Activated naive CD4-positive, alpha-beta T cell treated with anti-CD3 and anti-CD28 coated beads, Interleukin-2, amount 10 ng/mL, durations not matched to agents 7 days and 5 days (primary cell): ENCODE results near the gene LARGE1.
"Not testable (repeated sequence)": the region's sequence is repeated elsewhere in the genome, so short reads cannot be mapped to it uniquely, and the experiment has no call there.

Experiments
- CTCF ChIA-PET: fragments of 350-600 bp; sonication (Branson Sonifier 250); formaldehyde crosslinking; loops from one replicate; lab custom pipeline; 2021; ENCODE audit warnings: antibody characterized with exemption; lab: Charles Lee
- DNase-seq: peaks from one replicate; pipeline ENCODE4 v3.0.0-alpha.2; 2020
- H3K27ac Mint-ChIP-seq: one replicate; pipeline ENCODE4 v1.8.0; 2021; ENCODE audit warnings: mild to moderate bottlenecking, moderate library complexity, mixed read lengths
- H3K27me3 Mint-ChIP-seq: one replicate; pipeline ENCODE4 v1.8.0; 2021; ENCODE audit warnings: mild to moderate bottlenecking, mixed read lengths
- H3K36me3 Mint-ChIP-seq: one replicate; pipeline ENCODE4 v1.8.0; 2021; ENCODE audit warnings: mixed read lengths
- H3K4me1 Mint-ChIP-seq: one replicate; pipeline ENCODE4 v1.8.0; 2021; ENCODE audit warnings: mixed read lengths
- H3K4me3 Mint-ChIP-seq: one replicate; pipeline ENCODE4 v1.8.0; 2021; ENCODE audit warnings: mild to moderate bottlenecking, moderate library complexity, mixed read lengths
- H3K9me3 Mint-ChIP-seq: one replicate; pipeline ENCODE4 v1.8.0; 2021; ENCODE audit warnings: mixed read lengths

LARGE1 gene

GRCh38 chr22:33400061-33400840, 520.0 kb downstream of the LARGE1 start:
- CTCF ChIA-PET = no interaction called here
- no peak for DNase-seq
- Mint-ChIP-seq H3K9me3 (peaks cover 17% of the 10 kb centered on the region), H3K27ac (no peak overlapping the region), H3K4me1 (no peaks in the 10 kb centered on the region), H3K36me3 (no peaks in the 10 kb centered on the region), H3K4me3 (no peak overlapping the region), H3K27me3 (no peaks in the 10 kb centered on the region)

GRCh38 chr22:33397381-33397907, 522.8 kb downstream of the LARGE1 start:
- CTCF ChIA-PET = no interaction called here
- H3K27ac Mint-ChIP-seq = no peak overlapping the region
- H3K9me3 Mint-ChIP-seq = peaks cover 13% of the 10 kb centered on the region
- H3K4me1 Mint-ChIP-seq = no peaks in the 10 kb centered on the region
- H3K27me3 Mint-ChIP-seq = no peaks in the 10 kb centered on the region
- no peaks in the 10 kb centered on the region for H3K36me3 Mint-ChIP-seq
- no peak overlapping the region for H3K4me3 Mint-ChIP-seq
- DNase-seq = no peak

GRCh38 chr22:33393432-33393831, 526.8 kb downstream of the LARGE1 start:
- Mint-ChIP-seq H3K27ac (no peak overlapping the region), H3K4me3 (no peak overlapping the region), H3K36me3 (no peaks in the 10 kb centered on the region), H3K4me1 (no peaks in the 10 kb centered on the region), H3K27me3 (no peaks in the 10 kb centered on the region), H3K9me3 (peaks cover 11% of the 10 kb centered on the region)
- CTCF ChIA-PET = interaction anchor here (0.7 to 1.2 kb wide), 2 partner anchors 91 to 115 kb away, joined by 3 to 4 read pairs; no protein-coding TSS in a partner anchor
- no peak for DNase-seq

GRCh38 chr22:33391298-33391697, 529.0 kb downstream of the LARGE1 start:
- H3K4me3 Mint-ChIP-seq = no peak overlapping the region
- no peak for DNase-seq
- no peaks in the 10 kb centered on the region for H3K36me3 Mint-ChIP-seq
- H3K27ac Mint-ChIP-seq = no peak overlapping the region
- H3K4me1 Mint-ChIP-seq = no peaks in the 10 kb centered on the region
- peaks cover 6% of the 10 kb centered on the region for H3K9me3 Mint-ChIP-seq
- CTCF ChIA-PET = no interaction called here
- H3K27me3 Mint-ChIP-seq = no peaks in the 10 kb centered on the region

- no peak for DNase-seq
- Mint-ChIP-seq H3K27me3 (no peaks in the 10 kb centered on the region), H3K4me1 (no peaks in the 10 kb centered on the region), H3K4me3 (no peak overlapping the region), H3K27ac (no peak overlapping the region), H3K36me3 (no peaks in the 10 kb centered on the region), H3K9me3 (peaks cover 6% of the 10 kb centered on the region)
- CTCF ChIA-PET = no interaction called here
Observed at GRCh38 chr22:33389936-33390335, 530.3 kb downstream of the LARGE1 start.

GRCh38 chr22:33386270-33386669, 534.0 kb downstream of the LARGE1 start:
- CTCF ChIA-PET = no interaction called here
- no peaks in the 10 kb centered on the region for H3K4me1 Mint-ChIP-seq
- H3K27ac Mint-ChIP-seq = no peak overlapping the region
- no peaks in the 10 kb centered on the region for H3K27me3 Mint-ChIP-seq
- DNase-seq = no peak
- H3K9me3 Mint-ChIP-seq = peaks cover 11% of the 10 kb centered on the region
- no peak overlapping the region for H3K4me3 Mint-ChIP-seq
- H3K36me3 Mint-ChIP-seq = no peaks in the 10 kb centered on the region

GRCh38 chr22:33385611-33386010, 534.7 kb downstream of the LARGE1 start:
- Mint-ChIP-seq H3K36me3 (no peaks in the 10 kb centered on the region), H3K27ac (no peak overlapping the region), H3K9me3 (peaks cover 11% of the 10 kb centered on the region), H3K4me3 (no peak overlapping the region), H3K27me3 (no peaks in the 10 kb centered on the region), H3K4me1 (no peaks in the 10 kb centered on the region)
- no peak for DNase-seq
- CTCF ChIA-PET = no interaction called here

GRCh38 chr22:33382436-33382835, 537.8 kb downstream of the LARGE1 start:
- CTCF ChIA-PET = no interaction called here
- H3K27me3 Mint-ChIP-seq = no peaks in the 10 kb centered on the region
- H3K4me3 Mint-ChIP-seq = no peak overlapping the region
- peaks cover 11% of the 10 kb centered on the region for H3K9me3 Mint-ChIP-seq
- no peaks in the 10 kb centered on the region for H3K36me3 Mint-ChIP-seq
- no peak overlapping the region for H3K27ac Mint-ChIP-seq
- no peaks in the 10 kb centered on the region for H3K4me1 Mint-ChIP-seq
- no peak for DNase-seq

GRCh38 chr22:33381531-33382406, 538.5 kb downstream of the LARGE1 start:
- CTCF ChIA-PET = no interaction called here
- peaks cover 11% of the 10 kb centered on the region for H3K9me3 Mint-ChIP-seq
- no peaks in the 10 kb centered on the region for H3K27me3 Mint-ChIP-seq
- no peaks in the 10 kb centered on the region for H3K4me1 Mint-ChIP-seq
- no peak overlapping the region for H3K27ac Mint-ChIP-seq
- no peak overlapping the region for H3K4me3 Mint-ChIP-seq
- H3K36me3 Mint-ChIP-seq = no peaks in the 10 kb centered on the region
- DNase-seq = no peak

- Mint-ChIP-seq H3K27ac (no peak overlapping the region), H3K4me3 (no peak overlapping the region), H3K9me3 (peaks cover 11% of the 10 kb centered on the region), H3K27me3 (no peaks in the 10 kb centered on the region), H3K36me3 (no peaks in the 10 kb centered on the region), H3K4me1 (no peaks in the 10 kb centered on the region)
- no peak for DNase-seq
- CTCF ChIA-PET = no interaction called here
Observed at GRCh38 chr22:33380789-33381530, 539.3 kb downstream of the LARGE1 start.

- no peak for DNase-seq
- H3K27me3 Mint-ChIP-seq = no peaks in the 10 kb centered on the region
- H3K4me1 Mint-ChIP-seq = no peaks in the 10 kb centered on the region
- no peaks in the 10 kb centered on the region for H3K36me3 Mint-ChIP-seq
- H3K4me3 Mint-ChIP-seq = no peak overlapping the region
- peaks cover 10% of the 10 kb centered on the region for H3K9me3 Mint-ChIP-seq
- CTCF ChIA-PET = no interaction called here
- H3K27ac Mint-ChIP-seq = no peak overlapping the region
Observed at GRCh38 chr22:33379836-33380235, 540.4 kb downstream of the LARGE1 start.

GRCh38 chr22:33372875-33373274, 547.4 kb downstream of the LARGE1 start:
- Mint-ChIP-seq H3K27ac (no peak overlapping the region), H3K4me3 (no peak overlapping the region), H3K4me1 (no peaks in the 10 kb centered on the region), H3K27me3 (no peaks in the 10 kb centered on the region), H3K9me3 (no peaks in the 10 kb centered on the region), H3K36me3 (no peaks in the 10 kb centered on the region)
- no peak for DNase-seq
- CTCF ChIA-PET = no interaction called here

- H3K4me1 Mint-ChIP-seq, H3K27me3 Mint-ChIP-seq, CTCF ChIA-PET, H3K36me3 Mint-ChIP-seq, H3K9me3 Mint-ChIP-seq, H3K4me3 Mint-ChIP-seq, DNase-seq, H3K27ac Mint-ChIP-seq: not testable (repeated sequence)
Observed at GRCh38 chr22:33363256-33363655, 557.0 kb downstream of the LARGE1 start.

GRCh38 chr22:33362702-33363101, 557.6 kb downstream of the LARGE1 start:
- Mint-ChIP-seq H3K27ac (no peak overlapping the region), H3K27me3 (no peaks in the 10 kb centered on the region)
- CTCF ChIA-PET = no interaction called here

More at GRCh38 chr22:33362702-33363101, 557.6 kb downstream of the LARGE1 start:
- no peaks in the 10 kb centered on the region for H3K36me3 Mint-ChIP-seq
- H3K9me3 Mint-ChIP-seq = peaks cover 6% of the 10 kb centered on the region
- no peaks in the 10 kb centered on the region for H3K4me1 Mint-ChIP-seq
- no peak overlapping the region for H3K4me3 Mint-ChIP-seq
- DNase-seq = no peak
